ENCODE data around the gene ABLIM3.

DNA sequence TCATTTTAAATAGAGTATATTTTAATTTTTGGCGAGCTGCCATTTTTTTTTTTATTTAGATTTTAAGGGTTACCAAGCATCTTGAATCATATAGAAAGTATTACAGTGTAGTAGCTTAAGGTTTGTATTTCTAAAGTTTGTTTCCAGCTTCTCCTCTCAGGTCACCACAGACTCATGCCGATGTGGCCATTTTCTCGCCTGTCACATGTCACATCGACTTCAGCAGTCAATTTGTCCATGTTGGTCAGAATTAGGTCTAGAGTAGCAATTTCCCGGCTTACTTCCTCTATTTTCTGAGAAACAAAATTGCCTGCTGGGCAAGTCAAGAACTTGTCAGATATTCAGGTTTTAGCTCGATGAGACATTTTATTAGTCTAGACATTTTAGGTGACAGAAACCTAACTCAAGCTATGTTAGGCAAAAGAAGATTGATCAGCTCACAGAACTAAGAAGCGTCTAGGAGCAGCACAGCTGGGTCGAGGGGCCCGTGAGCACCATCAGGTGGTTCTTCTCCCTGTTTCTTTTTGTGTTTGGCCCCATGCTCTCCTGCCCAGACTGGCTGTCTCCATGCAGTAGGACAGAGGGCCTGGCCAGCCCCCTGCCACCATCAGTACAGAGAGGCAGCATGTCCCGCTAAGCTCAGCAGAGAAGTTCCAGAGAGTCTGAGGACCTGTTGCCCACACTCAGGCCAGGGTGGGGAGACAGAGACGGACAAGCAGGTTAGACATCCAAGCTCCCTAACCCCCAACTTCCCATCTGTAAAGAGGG is 82.0 kb downstream of the ABLIM3 start:
- TF ChIP-seq GATA2 (CRISPR knock-in tag; IDR thresholded peaks at IDR 0.05): no peak
- TF ChIP-seq, protein P1, sequence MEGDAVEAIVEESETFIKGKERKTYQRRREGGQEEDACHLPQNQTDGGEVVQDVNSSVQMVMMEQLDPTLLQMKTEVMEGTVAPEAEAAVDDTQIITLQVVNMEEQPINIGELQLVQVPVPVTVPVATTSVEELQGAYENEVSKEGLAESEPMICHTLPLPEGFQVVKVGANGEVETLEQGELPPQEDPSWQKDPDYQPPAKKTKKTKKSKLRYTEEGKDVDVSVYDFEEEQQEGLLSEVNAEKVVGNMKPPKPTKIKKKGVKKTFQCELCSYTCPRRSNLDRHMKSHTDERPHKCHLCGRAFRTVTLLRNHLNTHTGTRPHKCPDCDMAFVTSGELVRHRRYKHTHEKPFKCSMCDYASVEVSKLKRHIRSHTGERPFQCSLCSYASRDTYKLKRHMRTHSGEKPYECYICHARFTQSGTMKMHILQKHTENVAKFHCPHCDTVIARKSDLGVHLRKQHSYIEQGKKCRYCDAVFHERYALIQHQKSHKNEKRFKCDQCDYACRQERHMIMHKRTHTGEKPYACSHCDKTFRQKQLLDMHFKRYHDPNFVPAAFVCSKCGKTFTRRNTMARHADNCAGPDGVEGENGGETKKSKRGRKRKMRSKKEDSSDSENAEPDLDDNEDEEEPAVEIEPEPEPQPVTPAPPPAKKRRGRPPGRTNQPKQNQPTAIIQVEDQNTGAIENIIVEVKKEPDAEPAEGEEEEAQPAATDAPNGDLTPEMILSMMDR (IDR thresholded peaks at IDR 0.05): no peak
- no peak for TF ChIP-seq SMC3 (IDR thresholded peaks at IDR 0.05; ENCODE audit: low read depth, low read length)
- no peak for TF ChIP-seq TAF1 (IDR thresholded peaks at IDR 0.05; ENCODE audit: borderline replicate concordance, low read depth, low read length)
- no peak for TF ChIP-seq POLR2AphosphoS5 (IDR thresholded peaks at IDR 0.05; ENCODE audit: low read depth, low read length)
- TF ChIP-seq YY1 (IDR thresholded peaks at IDR 0.05; ENCODE audit: low read depth): no peak
- TF ChIP-seq EP300 (IDR thresholded peaks at IDR 0.05; ENCODE audit: borderline replicate concordance in 1 of 2, low read depth in 1 of 2, low read length in 1 of 2): no peak
- no peak for TF ChIP-seq RFX5 (IDR thresholded peaks at IDR 0.05; ENCODE audit: low read length)
- TF ChIP-seq, protein P2, sequence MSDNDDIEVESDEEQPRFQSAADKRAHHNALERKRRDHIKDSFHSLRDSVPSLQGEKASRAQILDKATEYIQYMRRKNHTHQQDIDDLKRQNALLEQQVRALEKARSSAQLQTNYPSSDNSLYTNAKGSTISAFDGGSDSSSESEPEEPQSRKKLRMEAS (IDR thresholded peaks at IDR 0.05; ENCODE audit: low read depth): no peak
- TF ChIP-seq, protein P3, sequence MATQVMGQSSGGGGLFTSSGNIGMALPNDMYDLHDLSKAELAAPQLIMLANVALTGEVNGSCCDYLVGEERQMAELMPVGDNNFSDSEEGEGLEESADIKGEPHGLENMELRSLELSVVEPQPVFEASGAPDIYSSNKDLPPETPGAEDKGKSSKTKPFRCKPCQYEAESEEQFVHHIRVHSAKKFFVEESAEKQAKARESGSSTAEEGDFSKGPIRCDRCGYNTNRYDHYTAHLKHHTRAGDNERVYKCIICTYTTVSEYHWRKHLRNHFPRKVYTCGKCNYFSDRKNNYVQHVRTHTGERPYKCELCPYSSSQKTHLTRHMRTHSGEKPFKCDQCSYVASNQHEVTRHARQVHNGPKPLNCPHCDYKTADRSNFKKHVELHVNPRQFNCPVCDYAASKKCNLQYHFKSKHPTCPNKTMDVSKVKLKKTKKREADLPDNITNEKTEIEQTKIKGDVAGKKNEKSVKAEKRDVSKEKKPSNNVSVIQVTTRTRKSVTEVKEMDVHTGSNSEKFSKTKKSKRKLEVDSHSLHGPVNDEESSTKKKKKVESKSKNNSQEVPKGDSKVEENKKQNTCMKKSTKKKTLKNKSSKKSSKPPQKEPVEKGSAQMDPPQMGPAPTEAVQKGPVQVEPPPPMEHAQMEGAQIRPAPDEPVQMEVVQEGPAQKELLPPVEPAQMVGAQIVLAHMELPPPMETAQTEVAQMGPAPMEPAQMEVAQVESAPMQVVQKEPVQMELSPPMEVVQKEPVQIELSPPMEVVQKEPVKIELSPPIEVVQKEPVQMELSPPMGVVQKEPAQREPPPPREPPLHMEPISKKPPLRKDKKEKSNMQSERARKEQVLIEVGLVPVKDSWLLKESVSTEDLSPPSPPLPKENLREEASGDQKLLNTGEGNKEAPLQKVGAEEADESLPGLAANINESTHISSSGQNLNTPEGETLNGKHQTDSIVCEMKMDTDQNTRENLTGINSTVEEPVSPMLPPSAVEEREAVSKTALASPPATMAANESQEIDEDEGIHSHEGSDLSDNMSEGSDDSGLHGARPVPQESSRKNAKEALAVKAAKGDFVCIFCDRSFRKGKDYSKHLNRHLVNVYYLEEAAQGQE (IDR thresholded peaks at IDR 0.05; ENCODE audit: low read depth, low read length): no peak
- no peak for TF ChIP-seq CHD2 (IDR thresholded peaks at IDR 0.05; ENCODE audit: low read length, partially characterized antibody)
- TF ChIP-seq, protein P4, sequence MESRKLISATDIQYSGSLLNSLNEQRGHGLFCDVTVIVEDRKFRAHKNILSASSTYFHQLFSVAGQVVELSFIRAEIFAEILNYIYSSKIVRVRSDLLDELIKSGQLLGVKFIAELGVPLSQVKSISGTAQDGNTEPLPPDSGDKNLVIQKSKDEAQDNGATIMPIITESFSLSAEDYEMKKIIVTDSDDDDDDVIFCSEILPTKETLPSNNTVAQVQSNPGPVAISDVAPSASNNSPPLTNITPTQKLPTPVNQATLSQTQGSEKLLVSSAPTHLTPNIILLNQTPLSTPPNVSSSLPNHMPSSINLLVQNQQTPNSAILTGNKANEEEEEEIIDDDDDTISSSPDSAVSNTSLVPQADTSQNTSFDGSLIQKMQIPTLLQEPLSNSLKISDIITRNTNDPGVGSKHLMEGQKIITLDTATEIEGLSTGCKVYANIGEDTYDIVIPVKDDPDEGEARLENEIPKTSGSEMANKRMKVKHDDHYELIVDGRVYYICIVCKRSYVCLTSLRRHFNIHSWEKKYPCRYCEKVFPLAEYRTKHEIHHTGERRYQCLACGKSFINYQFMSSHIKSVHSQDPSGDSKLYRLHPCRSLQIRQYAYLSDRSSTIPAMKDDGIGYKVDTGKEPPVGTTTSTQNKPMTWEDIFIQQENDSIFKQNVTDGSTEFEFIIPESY (IDR thresholded peaks at IDR 0.05; ENCODE audit: borderline replicate concordance, low read depth): no peak
- TF ChIP-seq ELF1 (IDR thresholded peaks at IDR 0.05): no peak
- TF ChIP-seq, protein P5, sequence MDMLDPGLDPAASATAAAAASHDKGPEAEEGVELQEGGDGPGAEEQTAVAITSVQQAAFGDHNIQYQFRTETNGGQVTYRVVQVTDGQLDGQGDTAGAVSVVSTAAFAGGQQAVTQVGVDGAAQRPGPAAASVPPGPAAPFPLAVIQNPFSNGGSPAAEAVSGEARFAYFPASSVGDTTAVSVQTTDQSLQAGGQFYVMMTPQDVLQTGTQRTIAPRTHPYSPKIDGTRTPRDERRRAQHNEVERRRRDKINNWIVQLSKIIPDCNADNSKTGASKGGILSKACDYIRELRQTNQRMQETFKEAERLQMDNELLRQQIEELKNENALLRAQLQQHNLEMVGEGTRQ (IDR thresholded peaks at IDR 0.05; ENCODE audit: borderline replicate concordance, low read depth, low read length): no peak
